ENCODE measurements around the gene MLXIPL.
A peak's percentile ranks its signal among the peaks of the same experiment; 100 is the strongest.
"Not testable (repeated sequence)": the region's sequence is repeated elsewhere in the genome, so short reads cannot be mapped to it uniquely, and the experiment has no call there.

MLXIPL gene

DNA sequence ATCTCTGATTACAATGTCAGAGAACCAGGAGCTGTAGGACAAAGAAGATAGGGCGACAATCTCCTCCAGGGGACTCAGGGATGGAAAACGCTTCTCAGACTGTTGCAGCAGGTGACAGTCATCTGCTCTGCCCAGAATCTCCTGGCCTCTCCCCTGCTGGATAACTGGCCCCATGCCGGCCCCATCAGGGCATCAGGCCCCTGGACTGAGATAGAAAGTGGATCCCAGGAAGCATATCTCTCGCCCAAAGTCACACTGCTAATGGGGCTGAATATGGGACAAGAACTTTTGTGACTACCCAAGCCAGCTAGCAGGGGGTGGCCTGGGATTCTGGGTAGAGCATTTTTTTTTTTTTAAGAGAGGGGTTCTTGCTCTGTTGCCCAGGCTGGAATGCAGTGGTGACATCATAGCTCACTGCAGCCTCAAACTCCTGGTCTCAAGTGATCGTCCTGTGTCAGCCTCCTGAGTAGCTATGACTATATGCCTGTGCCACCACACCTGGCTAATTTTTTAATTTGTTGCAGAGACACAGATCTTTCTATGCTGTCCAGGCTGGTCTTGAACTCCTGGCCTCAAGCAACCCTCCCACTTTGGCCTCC lies 20.5 kb upstream of the MLXIPL start:
- no peak for DNase-seq (ENCODE audit: low spot score)

DNA sequence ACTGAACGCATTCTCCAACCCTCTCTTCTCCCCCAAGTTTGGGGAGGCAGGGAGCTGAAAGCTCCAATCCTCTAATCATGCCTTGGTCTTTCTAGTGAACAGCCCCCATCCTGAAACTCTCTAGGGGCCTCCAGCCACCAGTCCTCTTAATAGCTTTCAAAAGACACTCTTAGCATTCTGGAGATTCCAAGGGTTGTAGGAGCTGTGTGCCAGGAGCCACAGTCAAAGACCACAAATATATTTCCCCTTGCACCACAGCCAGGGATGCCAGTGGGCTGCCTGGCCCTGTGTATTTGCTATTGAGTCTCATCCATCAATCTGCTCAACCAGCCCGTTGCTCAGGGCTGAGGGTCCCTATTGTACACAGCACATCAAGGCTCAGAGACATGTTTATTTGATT lies 18.5 kb upstream of the MLXIPL start:
- no peak for DNase-seq (ENCODE audit: low spot score)

DNA sequence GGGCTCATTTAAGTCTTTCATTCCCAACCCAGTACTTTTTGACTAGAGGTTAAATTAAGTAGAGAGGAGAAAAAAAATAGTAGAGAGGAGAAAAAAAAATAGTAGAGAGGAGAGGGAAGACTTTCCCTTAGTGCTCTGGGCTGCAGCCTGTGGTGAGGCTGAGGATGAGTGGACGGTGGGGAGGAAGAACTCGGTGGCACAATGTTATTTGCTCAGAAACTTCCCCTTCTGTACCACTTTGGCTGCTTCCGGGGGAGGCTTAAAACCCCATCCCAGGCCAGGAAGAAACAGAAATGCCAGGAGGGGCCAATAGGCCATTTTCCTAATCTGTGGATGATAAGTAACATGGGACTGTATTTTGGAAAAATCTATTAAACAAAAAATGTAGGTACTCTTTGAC lies 14.6 kb upstream of the MLXIPL start:
- DNase-seq (ENCODE audit: low spot score): no peak

DNA sequence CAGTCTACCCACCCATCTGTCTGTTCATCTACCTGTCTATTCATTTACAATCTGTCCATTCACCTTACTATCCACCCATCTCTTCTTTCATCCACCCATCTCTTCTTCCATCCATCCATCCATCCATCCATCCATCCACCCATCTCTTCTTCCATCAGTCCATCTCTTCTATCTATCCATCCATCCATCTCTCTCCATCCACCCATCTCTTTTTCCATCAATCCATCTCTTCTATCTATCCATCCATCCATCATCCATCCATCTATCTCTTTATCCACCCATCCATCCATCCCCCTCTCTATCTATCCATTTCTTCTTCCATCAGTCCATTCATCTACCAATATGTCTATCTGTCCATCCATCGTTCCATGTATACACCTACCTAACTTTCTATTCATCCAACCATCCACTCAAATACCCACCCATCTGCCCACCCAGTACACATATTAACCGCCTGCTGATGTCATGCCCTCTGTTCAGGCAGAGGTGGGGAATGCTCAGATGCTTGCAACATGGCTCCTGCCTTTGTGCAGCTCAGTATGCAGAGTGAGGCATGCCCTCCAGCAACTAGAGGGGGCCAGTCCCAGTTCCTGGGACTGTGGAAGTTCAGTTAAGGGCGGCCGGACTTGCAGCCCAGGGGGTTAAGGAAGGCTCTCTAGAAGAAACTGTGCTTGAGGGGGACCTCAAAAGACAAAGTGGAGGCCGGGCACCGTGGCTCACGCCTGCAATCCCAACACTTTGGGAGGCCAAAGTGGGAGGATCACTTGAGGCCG lies 11.3 kb upstream of the MLXIPL start:
- no peak for DNase-seq (ENCODE audit: low spot score)

DNA sequence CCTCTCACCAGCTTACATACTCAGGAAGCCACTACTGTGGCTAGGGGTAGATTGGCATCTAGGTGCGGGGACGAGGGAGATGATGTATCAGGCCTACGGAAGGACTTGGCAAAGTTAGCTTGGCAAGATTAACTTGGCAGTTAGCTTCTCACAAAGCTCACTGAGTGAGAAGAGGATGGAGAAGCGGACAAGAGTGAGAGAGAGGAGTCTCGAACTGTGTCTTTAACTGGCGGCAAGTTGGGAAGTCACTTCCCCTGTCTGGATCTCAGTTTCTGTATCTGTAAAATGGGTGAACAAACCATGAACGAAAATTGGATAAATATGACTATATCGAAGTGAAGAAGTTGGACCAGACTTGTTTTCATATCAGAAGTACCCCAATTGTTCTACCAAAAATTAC lies 9.5 kb upstream of the MLXIPL start:
- DNase-seq (ENCODE audit: low spot score): no peak

DNA sequence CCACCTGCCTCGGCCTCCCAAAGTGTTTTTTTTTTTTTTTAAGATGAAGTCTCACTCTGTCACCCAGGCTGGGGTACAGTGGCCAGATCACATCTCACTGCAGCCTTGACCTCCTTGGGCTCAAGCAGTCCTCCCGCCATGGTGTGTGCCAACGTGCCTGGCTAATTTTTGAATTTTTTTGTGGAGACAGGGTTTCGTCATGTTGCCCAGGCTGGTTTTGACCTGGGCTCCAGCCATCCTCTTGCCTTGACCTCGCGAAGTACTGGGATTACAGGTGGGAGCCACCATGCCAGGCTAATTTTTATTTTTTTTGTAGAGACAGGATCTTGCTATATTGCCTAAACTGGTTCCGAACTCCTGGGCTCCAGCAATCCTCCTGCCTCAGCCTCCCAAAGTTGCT lies 9.0 kb upstream of the MLXIPL start:
- no peak for DNase-seq (ENCODE audit: low spot score)

DNA sequence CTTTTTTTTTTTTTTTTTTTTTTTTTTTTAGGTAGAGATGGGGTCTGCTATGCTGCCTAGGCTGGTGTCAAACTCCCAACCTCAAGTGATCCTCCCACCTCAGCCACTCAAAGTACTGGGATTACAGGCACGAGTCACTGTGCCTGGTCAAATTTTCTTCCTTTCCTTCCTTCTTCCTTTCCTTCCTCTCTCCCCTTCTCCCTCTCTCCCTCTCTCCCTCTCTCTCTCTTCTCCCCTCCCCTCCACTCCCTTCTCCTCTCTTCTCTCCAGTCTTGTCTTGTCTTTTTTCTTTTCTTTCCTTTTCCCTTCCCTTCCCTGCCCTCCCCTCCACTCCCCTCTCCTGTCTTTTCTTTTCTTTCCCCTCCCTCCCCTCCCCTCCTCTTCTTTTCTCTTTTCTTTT lies 7.2 kb upstream of the MLXIPL start:
- no peak for DNase-seq (ENCODE audit: low spot score)

DNA sequence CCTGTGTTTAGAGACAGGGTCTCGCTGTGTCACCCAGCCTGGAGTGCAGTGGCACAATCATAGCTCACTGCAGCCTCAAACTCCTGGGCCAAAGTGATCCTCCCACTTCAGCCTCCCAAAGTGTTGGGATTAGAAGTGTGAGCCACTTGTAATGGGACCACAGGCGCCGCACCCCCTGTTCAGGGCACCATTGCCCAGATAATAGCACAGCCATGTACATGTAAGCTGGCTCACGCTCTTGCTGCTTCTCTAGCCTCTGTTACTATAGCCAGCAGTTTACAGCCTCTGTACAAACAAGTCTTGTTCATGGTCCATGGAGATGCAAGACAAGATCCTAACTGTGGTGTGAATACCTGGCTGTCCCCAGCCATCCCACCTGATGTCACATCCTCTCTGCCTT lies 4.2 kb upstream of the MLXIPL start:
- no peak for DNase-seq (ENCODE audit: low spot score)

DNA sequence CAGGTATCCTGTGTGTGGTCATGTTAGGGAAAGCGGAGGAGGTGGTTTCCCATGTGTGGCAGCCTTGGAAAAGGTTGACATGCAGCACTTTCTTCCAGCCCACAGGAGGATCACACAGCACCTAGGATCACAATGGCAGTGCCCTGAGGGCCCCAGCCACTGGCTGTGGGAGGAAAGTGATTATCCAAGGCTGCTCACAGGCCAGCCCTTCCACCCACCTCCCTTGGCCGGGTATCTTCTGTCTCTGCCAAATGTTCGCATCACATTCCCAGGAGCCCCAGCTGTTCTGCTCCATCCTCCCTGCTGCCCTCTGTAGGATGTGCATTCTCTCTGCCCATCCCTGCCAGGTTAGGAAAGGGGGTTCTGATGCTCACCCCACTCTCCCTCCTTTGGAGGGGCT lies 2.5 kb upstream of the MLXIPL start:
- peak; percentile 52 for DNase-seq (ENCODE audit: low spot score)

DNA sequence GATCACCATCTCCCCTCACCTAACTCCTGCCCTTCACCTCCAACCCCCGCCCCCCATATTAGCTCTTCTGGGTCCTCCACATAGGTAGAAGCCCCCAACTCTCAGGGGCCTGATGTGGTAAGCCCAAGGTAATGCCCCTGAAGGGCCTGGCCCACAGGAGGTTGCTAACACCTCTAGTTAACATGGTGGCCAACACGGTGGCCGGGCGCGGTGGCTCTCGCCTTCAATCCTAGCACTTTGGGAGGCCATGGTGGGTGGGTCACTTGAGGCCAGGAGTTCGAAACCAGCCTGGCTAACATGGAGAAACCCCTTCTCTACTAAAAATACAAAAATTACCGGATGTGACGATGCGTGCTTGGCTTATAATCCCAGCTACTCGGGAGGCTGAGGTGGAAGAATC lies 954 bp upstream of the MLXIPL start:
- no peak for DNase-seq (ENCODE audit: low spot score)

DNA sequence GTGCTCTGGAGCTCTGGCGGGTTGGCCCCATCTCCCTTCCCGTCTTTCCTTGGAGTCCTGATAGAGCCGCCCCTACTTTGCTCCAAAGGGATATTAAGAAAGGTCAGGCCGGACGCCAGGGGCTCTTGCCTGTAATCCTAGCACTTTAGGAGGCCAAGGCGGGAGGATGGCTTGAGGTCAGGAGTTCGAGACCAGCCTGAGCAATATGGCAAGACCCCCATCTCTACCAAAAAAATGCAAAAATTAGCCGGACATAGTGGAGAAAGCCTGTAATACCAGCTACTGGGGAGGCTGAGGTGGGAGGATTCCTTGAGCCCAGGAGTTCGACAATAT lies 313 bp upstream of the MLXIPL start:
- no peak for DNase-seq (ENCODE audit: low spot score)

DNA sequence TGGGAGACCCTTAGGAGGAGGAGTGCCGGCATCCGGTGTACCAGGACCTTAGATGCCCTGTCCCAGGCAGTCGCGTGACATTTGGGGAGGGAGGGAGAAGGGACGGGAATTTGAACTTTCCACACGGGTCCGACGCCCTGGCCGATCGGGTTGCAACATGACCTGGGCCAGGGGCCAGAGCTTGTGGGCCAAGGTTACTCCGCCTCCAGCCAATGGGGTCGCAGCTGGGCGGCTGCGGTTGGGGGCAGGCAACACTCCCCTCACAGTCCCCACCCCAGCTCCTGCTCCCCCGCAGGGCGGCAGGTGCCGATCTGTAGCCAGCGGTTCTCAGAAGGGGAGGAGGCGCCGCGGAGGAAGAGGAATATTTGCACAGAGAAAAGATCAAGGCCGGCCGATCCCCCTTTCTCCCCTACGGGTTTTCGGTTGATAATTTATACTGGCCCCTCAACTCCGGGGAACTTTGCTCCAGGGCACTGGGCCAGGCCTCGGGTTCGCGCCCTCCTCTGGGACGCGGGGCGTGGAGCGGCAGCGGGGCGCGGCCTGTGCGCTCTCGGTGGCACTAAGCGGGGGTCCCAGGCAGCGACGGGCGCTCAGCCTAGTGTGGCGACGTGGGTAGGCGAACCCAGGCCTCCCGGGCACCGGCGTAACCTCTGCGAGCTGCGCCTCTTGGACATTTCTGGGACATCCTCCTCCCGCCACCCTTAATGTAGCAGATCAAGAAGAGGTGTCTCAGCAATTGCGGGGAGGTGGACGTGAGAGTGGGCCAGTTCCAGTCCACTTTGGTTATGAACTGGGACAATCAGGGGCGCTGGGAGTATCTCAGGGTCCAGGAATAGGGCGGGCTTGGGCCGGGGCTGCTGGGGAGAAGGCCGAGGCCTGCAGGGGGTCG lies 1.2 kb downstream of the MLXIPL start:
- peak; percentile 65 for DNase-seq (ENCODE audit: low spot score)

DNA sequence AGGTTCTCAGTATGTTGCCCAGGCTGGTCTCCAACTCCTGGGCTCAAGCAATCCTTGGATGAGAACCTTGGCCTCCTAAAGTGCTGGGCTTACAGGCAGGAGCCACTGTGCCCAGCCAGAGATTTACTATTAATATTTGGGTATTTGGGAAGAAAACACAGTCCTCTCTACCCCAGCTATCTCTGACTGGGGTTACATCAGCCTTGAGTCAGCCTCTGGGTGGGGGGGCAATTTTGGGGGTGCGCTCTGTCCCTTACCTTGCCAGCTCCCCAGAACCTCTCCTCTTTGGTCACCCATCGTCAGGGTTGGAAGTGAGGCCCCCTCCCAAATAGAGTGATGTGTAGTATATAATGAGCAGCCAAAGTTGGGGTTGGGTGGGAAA lies 1.8 kb downstream of the MLXIPL start:
- DNase-seq (ENCODE audit: low spot score): no peak

DNA sequence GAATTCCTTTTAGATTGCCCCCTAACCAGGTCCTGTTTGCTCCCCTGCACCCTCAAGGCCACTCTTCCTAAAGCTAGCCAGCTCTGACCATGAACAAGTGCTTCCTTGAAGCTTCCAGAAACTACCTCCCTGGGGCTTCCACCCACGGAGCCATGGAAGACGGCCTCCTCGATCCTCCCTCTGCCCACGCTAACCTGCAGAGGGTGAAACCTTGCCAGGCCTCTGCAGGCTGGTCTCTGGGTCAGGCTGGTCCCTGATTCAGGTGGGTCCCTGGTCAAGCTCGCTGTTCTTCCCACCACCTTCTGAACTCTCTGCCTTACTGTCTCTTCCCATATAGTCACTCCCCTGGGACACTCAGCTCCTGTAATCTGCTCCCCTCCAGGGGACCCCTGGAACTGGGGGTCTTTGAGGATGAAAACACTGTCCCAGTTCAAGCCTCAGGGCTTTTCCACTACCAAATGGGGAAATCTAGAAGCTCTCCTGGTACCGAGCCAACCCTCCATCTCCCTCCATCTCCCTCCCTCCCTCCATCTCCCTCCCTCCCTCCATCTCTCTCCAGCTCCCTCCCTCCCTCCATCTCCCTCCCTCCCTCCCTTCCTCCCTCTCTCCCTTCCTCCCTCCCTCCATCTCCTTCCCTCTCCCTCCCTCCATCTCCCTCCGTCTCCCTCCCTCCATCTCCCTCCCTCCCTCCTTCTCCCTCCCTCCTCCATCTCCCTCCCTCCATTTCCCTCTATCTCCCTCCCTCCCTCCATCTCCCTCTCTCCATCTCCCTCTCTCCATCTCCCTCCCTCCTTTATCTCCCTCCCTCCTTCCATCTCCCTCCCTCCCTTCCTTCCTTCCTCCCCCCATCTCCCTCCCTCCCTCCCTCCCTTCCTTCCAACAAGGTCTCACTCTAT lies 2.9 kb downstream of the MLXIPL start:
- DNase-seq (ENCODE audit: low spot score): no peak

DNA sequence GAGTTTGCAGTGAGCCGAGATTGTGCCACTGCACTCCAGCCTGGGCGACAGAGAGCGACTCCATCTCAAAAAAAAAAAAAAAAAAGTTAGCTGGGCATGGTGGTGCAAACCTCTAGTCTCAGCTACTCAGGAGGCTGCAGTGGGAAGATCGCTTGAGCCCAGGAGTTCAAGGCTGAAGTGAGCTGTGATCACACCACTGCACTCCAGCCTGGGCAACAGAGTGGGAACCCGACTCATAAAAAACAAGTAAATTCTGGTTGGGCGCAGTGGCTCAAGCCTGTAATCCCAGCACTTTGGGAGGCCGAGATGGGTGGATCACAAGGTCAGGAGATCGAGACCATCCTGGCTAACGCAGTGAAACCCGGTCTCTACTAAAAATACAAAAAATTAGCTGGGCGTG lies 4.9 kb downstream of the MLXIPL start:
- DNase-seq (ENCODE audit: low spot score): not testable (repeated sequence)

DNA sequence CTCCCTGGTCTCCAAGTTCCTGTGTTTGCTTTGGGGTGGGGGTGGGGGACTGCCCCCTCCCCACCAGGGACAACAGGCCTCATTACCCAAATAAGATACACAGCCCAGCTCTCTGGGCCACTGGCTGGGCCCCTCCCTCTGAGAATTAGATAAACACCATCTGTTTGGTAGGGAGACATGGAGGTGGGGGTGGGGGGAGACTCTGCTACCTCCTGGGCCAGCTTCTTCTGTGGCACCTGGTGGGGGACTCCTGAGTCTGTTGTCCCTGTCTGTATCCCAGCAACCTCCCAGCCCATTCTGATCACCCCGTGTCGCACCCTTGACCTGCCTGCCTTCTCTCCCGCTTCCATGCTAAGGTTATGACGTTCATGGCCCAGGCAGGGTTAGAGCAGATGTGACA lies 5.8 kb downstream of the MLXIPL start:
- DNase-seq (ENCODE audit: low spot score): no peak

DNA sequence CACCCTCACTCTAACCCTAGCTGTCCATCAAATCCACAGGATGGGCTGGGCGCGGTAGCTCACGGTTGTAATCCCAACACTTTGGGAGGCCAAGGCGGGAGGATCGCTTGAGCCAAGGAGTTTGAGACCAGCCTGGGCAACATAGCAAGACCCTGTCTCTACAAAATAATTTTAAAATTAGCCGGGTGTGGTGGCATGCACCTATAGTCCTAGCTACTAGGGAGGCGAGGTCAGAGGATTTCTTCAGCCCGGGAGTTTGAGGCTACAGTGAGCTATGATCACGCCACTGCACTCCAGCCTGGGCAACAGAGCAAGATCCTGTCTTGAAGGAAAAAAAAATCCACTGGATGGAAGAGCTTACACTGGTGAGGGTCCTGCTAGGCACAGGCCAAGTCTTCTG lies 6.8 kb downstream of the MLXIPL start:
- not testable (repeated sequence) for DNase-seq (ENCODE audit: low spot score)

DNA sequence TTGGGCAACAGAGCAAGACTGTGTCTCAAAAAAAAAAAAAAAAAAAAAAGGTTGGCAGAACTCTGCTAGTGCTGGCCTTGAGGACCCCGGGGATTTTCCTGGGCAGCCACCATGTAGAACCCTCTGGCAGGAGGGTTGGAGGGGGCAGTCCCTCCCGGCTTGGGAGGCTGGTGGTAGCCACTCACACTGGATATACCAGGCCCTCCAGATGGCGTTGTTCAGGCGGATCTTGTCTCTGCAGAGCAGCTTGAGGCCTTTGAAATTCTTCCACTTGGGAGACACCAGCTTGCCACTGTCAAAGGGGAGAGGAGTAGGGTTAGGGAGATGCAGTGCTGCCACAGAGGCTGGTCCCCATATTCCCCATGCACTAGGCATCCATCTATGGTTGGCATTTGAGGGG lies 8.4 kb downstream of the MLXIPL start:
- peak; percentile 45 for DNase-seq (ENCODE audit: low spot score)

DNA sequence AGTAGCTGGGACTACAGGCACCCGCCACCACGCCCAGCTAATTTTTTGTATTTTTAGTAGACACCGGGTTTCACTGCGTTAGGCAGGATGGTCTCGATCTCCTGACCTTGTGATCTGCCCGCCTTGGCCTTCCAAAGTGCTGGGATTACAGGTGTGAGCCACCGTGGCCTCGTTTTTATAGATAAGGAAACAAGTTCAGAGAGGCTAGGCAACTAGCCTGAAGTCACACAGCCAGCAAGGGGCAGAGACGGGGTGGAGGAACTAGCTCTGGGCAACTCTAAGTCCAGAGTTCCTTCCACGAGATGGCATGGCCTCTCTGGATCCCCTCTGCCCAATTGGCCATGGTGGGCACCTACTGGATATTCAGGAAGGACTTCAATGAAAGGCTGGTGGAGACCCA lies 9.4 kb downstream of the MLXIPL start:
- not testable (repeated sequence) for DNase-seq (ENCODE audit: low spot score)

DNA sequence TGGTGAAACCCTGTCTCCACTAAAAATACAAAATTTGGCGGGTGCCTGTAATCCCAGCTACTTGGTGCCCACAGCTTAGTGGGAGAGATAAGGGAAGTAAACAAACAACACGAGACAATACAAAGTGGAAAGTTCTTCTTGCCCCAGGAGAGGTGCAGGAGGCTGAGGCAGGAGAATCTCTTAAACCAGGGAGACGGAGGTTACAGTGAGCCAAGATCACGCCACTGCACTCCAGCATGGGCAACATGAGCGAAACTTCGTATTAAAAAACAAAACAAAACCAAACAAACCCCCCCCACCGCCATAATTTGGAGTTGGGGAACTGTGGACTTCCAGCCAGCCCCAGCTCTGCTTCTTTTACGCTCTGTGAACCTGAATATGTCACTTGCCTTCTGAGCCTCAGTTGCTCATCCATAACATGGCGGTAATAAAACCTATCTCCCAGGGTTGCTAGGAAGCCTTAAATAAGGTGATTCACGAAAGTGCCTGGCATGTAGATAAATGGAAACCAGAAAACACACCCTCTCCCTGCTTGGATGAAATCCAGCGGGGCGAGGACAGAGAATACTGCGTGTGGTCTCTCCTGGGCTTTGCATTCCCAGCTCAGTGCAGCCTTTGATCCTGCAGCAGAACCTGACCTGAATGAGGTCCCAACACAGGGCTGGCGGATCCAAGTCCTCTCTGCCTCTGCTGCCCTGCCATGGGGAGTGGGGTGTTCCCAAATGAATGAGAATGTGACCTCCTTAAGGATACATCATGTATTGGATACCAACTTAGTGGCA lies 10.2 kb downstream of the MLXIPL start:
- no peak for DNase-seq (ENCODE audit: low spot score)

DNA sequence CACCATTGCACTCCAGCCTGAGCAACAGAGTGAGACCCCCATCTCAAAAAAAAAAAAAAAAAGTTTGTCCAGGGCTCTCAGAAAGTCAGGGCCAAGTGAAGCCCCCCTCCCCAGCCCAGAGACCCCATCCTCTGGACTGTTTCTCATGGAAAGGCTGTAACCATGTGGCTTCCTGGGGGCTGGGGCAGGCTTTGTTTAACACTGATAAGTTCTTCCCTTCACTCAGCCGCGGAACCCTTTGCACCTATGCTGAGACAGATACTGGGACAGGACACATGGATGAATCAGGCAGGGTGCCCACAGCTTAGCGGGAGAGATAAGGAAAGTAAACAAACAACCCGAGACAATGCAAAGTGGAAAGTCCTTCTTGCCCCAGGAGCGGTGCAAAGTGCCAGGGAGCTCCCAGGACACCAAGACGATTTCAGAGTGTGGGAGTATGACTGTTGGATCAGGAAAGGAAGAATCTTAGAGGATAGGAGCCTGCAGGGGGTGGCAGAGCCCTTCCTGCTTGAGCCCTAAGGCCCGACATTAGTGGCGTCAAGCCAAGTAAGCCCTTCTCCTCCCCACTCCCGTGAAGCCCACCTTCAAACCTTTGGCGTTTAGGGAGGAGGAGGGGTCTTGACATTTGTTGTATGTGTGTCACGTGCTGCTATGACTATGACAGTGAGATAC lies 11.6 kb downstream of the MLXIPL start:
- no peak for DNase-seq (ENCODE audit: low spot score)
